GM19397 (cell line): Measurements from ENCODE around the gene CRAMP1.

Experiments
- ATAC-seq: cut with Tn5 transposase; IDR thresholded peaks from one replicate; pipeline ENCODE4 v1.9.1; 2021; ENCODE audit warnings: mild to moderate bottlenecking, moderate library complexity; ENCODE audit not compliant: unreplicated experiment

The CRAMP1 gene, protein sequence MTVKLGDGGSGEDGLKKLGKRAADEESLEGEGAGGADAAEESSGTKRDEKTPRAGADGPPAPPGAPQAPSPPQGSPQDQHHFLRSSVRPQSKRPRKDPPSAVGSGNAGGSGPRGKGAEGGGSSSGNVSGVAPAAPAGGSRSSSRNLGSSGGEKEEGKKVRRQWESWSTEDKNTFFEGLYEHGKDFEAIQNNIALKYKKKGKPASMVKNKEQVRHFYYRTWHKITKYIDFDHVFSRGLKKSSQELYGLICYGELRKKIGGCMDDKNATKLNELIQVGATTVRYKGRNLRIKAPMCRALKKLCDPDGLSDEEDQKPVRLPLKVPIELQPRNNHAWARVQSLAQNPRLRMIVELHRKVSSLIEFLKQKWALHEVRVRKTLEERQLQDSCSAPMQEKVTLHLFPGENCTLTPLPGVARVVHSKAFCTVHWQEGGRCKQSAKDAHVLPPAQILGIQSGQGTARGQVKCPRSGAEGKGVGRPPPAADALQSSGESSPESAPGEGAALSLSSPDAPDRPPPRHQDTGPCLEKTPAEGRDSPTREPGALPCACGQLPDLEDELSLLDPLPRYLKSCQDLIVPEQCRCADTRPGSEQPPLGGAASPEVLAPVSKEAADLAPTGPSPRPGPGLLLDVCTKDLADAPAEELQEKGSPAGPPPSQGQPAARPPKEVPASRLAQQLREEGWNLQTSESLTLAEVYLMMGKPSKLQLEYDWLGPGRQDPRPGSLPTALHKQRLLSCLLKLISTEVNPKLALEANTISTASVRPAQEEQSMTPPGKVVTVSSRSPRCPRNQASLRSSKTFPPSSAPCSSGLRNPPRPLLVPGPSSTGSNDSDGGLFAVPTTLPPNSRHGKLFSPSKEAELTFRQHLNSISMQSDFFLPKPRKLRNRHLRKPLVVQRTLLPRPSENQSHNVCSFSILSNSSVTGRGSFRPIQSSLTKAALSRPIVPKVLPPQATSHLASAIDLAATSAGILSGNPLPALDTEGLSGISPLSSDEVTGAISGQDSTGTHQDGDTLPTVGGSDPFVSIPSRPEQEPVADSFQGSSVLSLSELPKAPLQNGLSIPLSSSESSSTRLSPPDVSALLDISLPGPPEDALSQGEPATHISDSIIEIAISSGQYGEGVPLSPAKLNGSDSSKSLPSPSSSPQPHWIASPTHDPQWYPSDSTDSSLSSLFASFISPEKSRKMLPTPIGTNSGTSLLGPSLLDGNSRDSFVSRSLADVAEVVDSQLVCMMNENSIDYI (N-terminal part only)

DNA sequence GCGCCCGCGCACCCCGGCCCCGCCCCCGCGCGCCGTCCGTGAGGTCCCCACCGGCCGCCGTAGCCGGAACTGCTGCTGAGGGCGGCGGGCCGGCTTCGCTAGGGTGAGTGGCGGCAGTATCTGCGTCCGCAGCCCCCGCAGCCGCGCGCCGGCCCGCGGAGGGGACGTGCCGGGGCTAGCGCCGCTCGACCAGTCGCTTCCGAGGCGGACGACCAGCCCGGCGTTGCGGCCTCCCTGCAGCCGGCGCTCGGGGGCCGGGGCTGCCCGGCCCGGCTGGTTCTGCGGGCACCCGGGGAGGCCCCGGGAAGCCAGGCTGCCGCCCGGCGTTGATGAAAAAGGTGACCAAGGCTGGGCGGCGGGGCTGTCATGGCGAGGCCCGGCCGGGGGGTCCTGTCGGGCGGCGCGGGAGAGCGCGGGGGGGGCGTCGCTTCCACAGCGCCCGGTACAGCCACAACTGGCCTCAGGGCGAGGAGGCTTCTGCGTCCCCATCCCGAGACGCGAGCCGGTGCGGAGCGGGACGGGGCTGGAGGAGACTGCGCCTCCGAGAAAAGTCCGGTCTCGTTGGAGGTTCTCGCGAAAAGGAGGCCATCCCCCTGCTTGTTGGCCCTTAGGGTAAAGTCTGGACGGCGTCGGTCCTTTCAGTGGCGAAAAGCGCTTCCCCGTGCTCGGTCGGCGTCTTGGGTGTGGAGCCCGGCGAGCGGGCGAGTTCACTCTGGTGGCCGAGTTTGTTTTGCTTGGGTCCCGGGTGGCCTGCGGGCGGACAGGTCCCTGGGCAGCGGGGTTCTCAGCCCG is at the start of gene CRAMP1:
Gene CRAMP1 (plus strand): TSS at position 41 of the 792 bp plus-strand sequence. CDS start 2,280 bp downstream, outside the sequence.
- ATAC-seq = no peak

DNA sequence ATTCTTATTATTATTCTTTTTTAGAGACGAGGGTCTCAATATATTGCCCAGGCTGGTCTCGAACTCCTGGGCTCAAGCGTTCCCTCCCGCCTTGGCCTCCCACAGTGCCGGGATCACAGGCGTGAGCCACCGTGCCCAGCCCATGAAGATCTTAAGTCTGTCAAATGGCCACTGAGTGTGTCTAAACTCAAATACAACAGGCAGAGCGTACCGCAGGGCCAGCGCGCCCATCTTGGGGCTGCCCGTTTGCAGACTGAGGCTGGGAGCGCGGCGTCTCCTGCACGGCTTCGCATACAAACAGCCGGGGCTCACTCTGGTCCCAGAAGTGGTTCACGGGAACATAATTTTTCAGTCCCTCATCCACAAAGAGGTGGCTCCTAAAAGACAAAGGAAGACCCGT is 48.4 kb upstream of the CRAMP1 start:
- ATAC-seq = no peak

DNA sequence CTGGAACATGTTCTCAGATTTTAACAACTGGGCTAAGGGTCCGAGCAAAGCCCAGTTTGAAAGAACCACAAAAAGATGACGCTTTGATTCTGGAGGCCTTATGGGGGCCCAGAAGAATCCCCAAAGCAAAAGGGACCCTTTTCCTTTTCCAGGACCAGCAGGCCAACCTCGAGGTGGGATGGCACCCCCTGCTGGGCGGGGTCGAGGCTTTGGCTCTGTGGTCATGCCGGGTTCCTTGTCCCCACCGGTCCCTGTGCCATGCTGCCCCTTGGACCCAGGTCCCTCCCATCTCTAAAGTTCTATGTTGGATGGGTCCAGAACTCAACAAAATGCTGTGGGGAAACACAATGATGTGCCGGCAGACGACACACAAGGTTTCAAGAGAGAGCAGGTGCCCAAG is 47.8 kb upstream of the CRAMP1 start:
- ATAC-seq = no peak

- ATAC-seq = no peak
Observed at GRCh38 chr16:1565083-1565805, 46.9 kb upstream of the CRAMP1 start.

DNA sequence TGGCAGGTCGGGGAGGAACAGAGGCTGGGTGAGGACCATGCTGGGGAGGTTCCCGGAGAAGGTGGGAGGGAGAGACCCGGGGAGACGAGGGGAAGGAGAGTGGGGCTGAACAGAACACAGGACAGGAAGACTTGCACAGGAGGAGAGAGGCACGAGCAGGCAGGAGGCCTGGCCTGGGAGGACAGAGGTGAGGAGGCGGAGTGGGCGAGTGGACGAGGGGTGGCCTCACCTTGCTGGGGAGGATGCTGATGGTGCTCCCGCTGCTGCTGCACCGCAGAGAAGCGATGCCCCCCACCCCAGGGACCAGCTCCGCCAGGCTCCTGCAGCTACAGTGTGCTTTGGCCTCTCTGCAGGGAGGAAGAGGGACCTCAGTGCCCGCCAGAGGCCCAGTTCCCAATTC is 44.2 kb upstream of the CRAMP1 start:
- no peak for ATAC-seq

DNA sequence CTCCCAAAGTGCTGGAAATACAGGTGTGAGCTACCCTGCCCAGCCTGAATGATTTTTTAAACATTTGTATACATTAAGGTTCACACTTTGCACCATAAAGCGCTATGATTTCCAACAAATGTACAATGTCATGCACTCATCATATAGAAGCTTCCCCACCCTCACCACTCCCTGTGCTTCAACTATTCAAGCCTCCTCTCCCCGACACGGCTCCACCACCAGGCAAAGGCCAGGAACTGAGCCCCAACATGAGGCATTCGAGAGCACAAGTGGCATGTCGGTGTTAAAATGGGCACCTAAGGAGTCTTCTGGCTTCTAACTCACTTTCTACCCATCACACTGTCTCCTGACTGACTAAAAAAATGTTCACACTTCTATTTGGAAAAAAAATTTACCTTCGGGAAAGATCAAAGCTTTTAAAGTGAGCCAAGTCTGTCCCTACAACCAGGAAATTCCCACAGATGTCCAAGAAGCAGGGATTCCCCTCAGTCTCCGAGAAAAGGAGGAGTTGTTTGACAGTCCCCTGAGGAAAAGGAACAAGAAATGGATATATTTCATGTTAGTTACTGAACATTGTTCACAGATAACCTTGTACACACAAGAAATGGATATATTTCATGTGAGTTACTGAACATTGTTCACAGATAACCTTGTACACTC is 41.0 kb upstream of the CRAMP1 start:
- ATAC-seq = no peak

DNA sequence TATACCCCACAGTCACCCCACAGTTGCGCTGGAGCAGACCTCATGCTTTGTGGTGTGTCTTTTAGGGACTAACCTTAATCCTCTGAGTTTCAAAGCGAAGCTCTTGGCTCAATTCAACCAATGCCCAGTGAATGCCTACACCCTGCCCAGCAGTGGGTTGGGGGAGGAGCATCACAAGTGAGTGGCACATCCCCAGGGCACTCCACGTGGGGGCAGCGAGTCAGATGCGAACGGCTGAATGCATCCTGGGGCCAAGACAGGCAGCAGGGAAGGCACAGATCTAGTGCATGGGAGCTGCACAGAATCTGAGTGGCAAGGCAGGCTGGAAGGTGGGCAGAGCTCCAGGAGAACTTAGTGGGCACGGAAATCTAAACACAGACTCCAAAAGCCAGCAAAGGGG is 39.5 kb upstream of the CRAMP1 start:
- ATAC-seq = no peak

DNA sequence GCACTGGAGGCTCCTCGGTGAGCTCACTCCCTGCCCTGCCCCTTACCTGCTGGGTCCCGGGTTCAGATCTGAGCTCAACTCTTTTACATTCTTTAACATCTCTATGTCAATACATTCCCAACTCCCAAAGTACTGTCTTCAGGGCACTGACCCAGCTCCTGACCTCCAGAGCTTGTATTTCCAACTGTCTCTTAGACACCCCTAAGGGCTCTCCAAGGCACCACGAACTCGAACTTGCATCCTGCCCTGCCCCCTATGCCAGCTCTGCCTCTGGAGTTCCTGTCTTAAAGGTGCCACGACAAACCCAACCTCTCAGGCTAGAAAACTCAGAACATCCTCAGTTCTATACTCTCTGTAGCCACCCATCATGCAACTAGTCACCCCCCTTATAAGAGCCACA is 38.9 kb upstream of the CRAMP1 start:
- ATAC-seq = no peak

- no peak for ATAC-seq
Observed at GRCh38 chr16:1575578-1575977, 36.6 kb upstream of the CRAMP1 start.

GRCh38 chr16:1579214-1579613 is 32.9 kb upstream of the CRAMP1 start:
- no peak for ATAC-seq

GRCh38 chr16:1580256-1580655 is 31.9 kb upstream of the CRAMP1 start:
- no peak for ATAC-seq

GRCh38 chr16:1580956-1581355 is 31.2 kb upstream of the CRAMP1 start:
- ATAC-seq = no peak

DNA sequence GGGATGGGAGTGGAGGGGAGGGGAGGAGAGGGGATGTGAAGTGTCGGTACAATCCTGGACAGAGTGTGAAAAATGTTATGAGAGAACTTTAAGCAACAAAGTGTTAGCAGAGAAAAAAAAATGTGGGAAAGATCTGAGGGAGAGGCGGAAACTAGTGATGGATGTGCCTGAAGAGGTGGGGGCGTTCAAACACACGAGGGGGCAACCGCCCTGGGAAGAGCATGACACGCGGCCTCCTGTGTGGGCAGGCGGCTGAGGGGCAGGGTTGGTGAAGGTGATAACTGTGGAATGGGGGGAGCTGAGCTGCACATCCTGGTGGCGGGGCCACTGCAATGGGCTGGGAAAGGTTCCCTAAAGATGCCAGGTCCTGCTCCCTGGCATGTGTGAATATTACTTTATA is 30.4 kb upstream of the CRAMP1 start:
- no peak for ATAC-seq

DNA sequence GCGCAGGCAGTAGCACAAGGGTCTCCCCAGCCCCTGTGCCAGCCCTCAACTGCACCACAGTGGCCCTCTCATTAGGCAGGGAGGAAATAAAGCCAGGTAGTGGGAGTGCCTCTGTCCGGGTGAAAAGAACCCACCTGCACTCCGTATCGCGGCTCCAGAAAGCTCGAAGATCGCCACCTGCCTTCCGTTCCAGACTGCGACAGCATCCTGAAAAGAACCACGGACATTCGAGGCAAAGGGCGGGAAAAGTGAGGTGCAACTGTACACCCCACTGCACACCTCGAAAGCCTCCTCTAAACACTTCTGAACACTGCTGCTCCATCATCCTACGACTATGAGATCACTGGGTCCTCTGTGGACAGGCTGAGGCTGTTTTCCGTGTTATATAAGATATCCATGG is 29.0 kb upstream of the CRAMP1 start:
- no peak for ATAC-seq

DNA sequence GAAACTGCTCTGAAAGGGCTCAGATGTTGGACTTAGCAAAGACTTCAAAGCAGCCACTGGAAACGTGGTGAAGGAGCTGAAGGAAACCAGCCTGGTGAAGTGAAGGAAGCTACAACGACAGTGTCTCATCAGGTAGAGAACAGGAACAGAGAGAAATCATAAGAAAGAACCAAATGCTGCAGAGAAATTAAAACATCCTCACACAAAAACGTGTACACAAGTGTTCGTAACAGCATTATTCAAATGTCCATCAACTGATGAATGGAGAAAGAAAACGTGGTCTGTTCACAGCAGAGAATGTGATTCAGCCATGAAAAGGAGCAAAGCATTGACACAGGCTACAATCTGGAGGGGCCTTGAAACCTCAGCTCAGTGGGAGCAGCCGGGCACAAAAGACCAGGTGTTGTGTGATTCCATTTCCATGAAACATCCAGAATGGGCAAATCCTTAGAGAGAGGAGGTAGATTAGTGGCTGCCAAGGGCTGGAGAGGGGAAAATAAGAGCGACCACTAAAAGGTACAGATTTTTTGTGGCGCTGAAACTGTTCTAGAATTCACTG is 27.2 kb upstream of the CRAMP1 start:
- ATAC-seq = no peak

GRCh38 chr16:1590366-1590765 is 21.8 kb upstream of the CRAMP1 start:
- ATAC-seq = no peak

DNA sequence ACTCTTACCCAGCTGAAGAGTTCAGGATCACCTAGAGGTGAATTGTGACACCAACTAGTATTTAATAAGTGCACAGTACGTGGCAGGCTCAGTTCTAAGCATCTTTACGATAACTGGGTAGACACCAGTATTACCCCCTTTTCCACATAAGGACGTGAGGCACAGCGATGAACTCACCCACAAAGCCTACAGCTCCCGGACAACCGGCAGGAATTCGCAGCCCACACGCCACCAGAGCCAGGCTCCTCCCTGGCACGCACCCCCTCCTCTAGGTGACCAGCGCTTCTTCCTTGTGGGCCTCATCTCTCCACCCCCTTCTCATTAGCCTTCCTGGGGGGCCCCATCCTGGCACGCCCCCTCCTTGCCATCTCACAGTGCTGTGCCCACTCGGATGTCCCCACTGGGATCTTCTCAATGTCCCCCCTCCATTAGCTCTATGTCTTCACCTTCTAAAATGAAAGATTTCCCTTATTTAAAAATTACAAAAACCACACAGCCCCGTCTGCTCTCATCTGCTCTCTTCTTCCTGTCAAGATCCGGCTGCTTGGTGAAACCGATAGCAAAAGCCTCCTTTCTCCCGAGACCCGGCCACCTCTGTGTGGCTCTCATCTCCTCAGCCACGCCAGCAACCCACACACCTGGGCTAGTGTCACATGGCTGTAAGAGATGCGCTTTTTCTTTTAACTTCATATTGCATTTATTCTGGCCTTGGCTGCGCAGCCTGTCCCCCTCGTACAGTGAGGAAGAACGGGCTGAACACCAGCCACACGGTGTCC is 21.0 kb upstream of the CRAMP1 start:
- ATAC-seq = no peak

- ATAC-seq = no peak
Observed at GRCh38 chr16:1592446-1592845, 19.7 kb upstream of the CRAMP1 start.
